OCI-LY7 (cell line): ENCODE measurements around the gene MTHFSD. TPM values are rescaled to one million over a fixed set of nuclear protein-coding genes. Genes with fewer than 3 reads are reported as not detected.

Experiments used
- BruUV-seq: library from RNA; stranded (reverse); fragments of 400-500 nt; replicated peaks from 2 replicates; lab custom pipeline; 2021; lab: Mats Ljungman, UMichigan
- CTCF ChIA-PET: fragments of 300-600 bp; sonication (Branson Sonifier 250); formaldehyde crosslinking; loops from one replicate; lab custom pipeline; 2022; ENCODE audit warnings: antibody characterized with exemption; ENCODE audit not compliant: unreplicated experiment; lab: Charles Lee
- POLR2A ChIA-PET: fragments of 300-600 bp; sonication (Branson Sonifier 250); formaldehyde crosslinking; loops from one replicate; lab custom pipeline; 2022; ENCODE audit warnings: antibody characterized with exemption; lab: Charles Lee
- DNase-seq: peaks from one replicate; pipeline ENCODE4 v3.0.0-alpha.2; 2015; ENCODE audit warnings: low spot score
- H2AFZ ChIP-seq: fragments of 200-600 bp; sonication (generic), shearing (Covaris generic); 2 replicates; pipeline ENCODE4 v1.6.1; 2014; ENCODE audit warnings: mild to moderate bottlenecking, antibody characterized with exemption, low read length, moderate library complexity
- H3K27ac ChIP-seq: fragments of 200-600 bp; sonication (generic); 2 replicates; pipeline ENCODE4 v1.5.1; 2014; ENCODE audit warnings: mixed run types, low read depth, mild to moderate bottlenecking, moderate library complexity, low read length, inconsistent platforms; ENCODE audit not compliant: poor library complexity, severe bottlenecking
- H3K36me3 ChIP-seq: fragments of 200-600 bp; sonication (generic); 2 replicates; pipeline ENCODE4 v1.6.1; 2014; ENCODE audit warnings: mild to moderate bottlenecking, antibody characterized with exemption, low read length, moderate library complexity, mixed read lengths; ENCODE audit not compliant: insufficient read depth
- H3K4me1 ChIP-seq: fragments of 200-600 bp; sonication (generic); 2 replicates; pipeline ENCODE4 v1.5.1; 2014; ENCODE audit warnings: mild to moderate bottlenecking, low read length; ENCODE audit not compliant: insufficient read depth, poor library complexity, severe bottlenecking
- H3K4me2 ChIP-seq: fragments of 200-600 bp; sonication (generic); 2 replicates; pipeline ENCODE4 v1.6.1; 2014; ENCODE audit warnings: mild to moderate bottlenecking, low read length
- H3K4me3 ChIP-seq: fragments of 200-600 bp; sonication (generic); 2 replicates; pipeline ENCODE4 v1.5.1; 2014; ENCODE audit warnings: mild to moderate bottlenecking, low read depth, low read length; ENCODE audit not compliant: poor library complexity, severe bottlenecking
- H3K79me2 ChIP-seq: fragments of 200-600 bp; sonication (generic); 2 replicates; pipeline ENCODE4 v1.6.1; 2016; ENCODE audit warnings: low read depth, mild to moderate bottlenecking, low read length, moderate library complexity, mixed read lengths; ENCODE audit not compliant: insufficient read depth
- H3K9me2 ChIP-seq: fragments of 200-600 bp; sonication (generic); 2 replicates; pipeline ENCODE4 v1.6.1; 2016; ENCODE audit warnings: mild to moderate bottlenecking, low read length, mixed read lengths; ENCODE audit not compliant: insufficient read depth
- H3K9me3 ChIP-seq: fragments of 200-600 bp; sonication (generic); 2 replicates; pipeline ENCODE4 v1.6.1; 2014; ENCODE audit warnings: mild to moderate bottlenecking, mixed run types, low read length, mixed read lengths
- H4K20me1 ChIP-seq: fragments of 200-600 bp; sonication (generic); 2 replicates; pipeline ENCODE4 v1.6.1; 2014; ENCODE audit warnings: mild to moderate bottlenecking, antibody characterized with exemption, low read length, moderate library complexity, mixed read lengths; ENCODE audit not compliant: insufficient read depth
- EZH2phosphoT487 ChIP-seq: fragments of 200-600 bp; sonication (generic); IDR thresholded peaks from 2 replicates; pipeline ENCODE4 v1.6.1; 2018; ENCODE audit warnings: low read depth, borderline replicate concordance, mild to moderate bottlenecking, mixed run types, antibody characterized with exemption, low read length, moderate library complexity, mixed read lengths
- intact Hi-C: fragments of 100-400 bp; cut with micrococcal nuclease; formaldehyde crosslinking; loops from one replicate; pipeline ENCODE4 v1.10.0; 2022; ENCODE audit not compliant: unreplicated experiment
- total RNA-seq, 2 experiments: library from RNA; depleted of rRNA in 1 of 2; stranded (reverse); fragments of >200 nt in 1 of 2; shearing (Covaris generic) in 1 of 2; gene quantifications; 2 replicates each; pipeline ENCODE4 v1.2.3, GENCODE V29; 2014 to 2022
- TF ChIP-seq, protein P1 (sequence below): fragments of 200-600 bp; sonication (generic); conservative IDR thresholded peaks from 2 replicates; pipeline ENCODE4 v1.5.1; 2014; ENCODE audit warnings: mild to moderate bottlenecking, antibody characterized with exemption, low read length, moderate library complexity, mixed read lengths

MTHFSD gene
- total RNA-seq, 2 experiments from 2014 or later: 12.2 to 26.0 TPM

DNA sequence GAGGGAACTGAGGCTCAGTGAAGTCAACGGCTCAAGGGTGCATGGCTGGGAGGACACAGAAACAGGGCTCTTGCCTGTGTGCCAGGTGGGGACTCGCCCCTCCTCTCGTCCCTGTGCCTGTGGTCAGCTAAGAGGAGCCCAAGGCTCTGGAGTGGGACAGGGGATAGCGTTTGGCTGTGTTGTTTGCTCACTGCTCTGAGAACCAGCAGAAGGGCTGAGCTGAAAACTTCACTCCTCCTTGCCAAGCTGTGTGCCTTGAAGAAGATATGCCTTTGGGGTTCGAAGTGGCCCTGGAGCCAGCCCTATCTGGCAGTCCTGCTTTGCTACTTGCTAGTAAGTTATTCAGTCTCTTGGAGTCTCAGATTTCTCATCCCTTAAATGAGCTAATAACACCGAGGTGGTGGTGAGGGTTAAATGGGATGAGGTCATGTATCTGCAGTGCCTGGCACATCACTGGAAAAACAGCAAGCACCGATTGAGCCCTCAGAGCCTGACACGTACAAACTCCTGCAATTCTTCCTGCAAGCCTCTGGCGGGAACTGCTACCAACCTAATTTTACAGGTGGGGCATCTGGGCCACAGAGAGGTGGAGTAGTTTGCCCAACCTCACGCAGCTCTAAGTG is 41.1 kb upstream of the MTHFSD start:
- Histone ChIP-seq H2AFZ (no peak overlapping the region), H3K9me3 (no peaks in the 10 kb centered on the region), H4K20me1 (no peaks in the 10 kb centered on the region), H3K36me3 (no peaks in the 10 kb centered on the region), H3K27ac (no peak overlapping the region), H3K4me1 (no peaks in the 10 kb centered on the region), H3K9me2 (no peaks in the 10 kb centered on the region), H3K79me2 (no peaks in the 10 kb centered on the region), H3K4me3 (no peak overlapping the region), H3K4me2 (no peak overlapping the region)
- intact Hi-C loops: no loop called here
- POLR2A ChIA-PET: no interaction called here
- TF ChIP-seq, protein P1, sequence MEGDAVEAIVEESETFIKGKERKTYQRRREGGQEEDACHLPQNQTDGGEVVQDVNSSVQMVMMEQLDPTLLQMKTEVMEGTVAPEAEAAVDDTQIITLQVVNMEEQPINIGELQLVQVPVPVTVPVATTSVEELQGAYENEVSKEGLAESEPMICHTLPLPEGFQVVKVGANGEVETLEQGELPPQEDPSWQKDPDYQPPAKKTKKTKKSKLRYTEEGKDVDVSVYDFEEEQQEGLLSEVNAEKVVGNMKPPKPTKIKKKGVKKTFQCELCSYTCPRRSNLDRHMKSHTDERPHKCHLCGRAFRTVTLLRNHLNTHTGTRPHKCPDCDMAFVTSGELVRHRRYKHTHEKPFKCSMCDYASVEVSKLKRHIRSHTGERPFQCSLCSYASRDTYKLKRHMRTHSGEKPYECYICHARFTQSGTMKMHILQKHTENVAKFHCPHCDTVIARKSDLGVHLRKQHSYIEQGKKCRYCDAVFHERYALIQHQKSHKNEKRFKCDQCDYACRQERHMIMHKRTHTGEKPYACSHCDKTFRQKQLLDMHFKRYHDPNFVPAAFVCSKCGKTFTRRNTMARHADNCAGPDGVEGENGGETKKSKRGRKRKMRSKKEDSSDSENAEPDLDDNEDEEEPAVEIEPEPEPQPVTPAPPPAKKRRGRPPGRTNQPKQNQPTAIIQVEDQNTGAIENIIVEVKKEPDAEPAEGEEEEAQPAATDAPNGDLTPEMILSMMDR: no peak
- TF ChIP-seq EZH2phosphoT487: no peak
- BruUV-seq: no TSS peak
- DNase-seq: no peak
- CTCF ChIA-PET: no interaction called here

DNA sequence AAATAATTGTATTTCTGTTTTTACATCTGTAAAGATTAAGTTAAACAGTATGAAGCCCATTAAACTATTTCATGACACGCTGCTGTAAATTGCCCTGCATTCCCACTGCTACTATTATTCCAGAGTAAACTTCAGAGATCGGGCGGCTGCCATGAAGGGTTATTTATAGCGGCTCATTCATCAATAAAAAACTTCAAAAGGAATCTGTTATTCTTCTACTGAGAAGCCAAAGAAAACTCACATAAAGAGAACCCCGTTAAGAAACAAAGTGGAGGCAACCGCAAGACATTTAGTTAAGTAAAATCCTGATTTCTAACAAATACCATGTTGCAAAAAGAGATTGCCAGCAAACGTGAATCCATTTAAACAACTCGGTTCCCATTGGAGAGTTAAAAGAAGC is 39.7 kb upstream of the MTHFSD start:
- DNase-seq: no peak
- Histone ChIP-seq H3K9me3 (no peaks in the 10 kb centered on the region), H3K9me2 (no peaks in the 10 kb centered on the region), H3K79me2 (no peaks in the 10 kb centered on the region), H3K4me2 (no peak overlapping the region), H2AFZ (no peak overlapping the region), H3K4me3 (no peak overlapping the region), H4K20me1 (no peaks in the 10 kb centered on the region), H3K4me1 (no peaks in the 10 kb centered on the region), H3K27ac (no peak overlapping the region), H3K36me3 (no peaks in the 10 kb centered on the region)
- BruUV-seq: no TSS peak
- ChIA-PET POLR2A (no interaction called here), CTCF (no interaction called here)
- intact Hi-C loops: no loop called here
- TF ChIP-seq, protein P1: no peak
- no peak for TF ChIP-seq EZH2phosphoT487

DNA sequence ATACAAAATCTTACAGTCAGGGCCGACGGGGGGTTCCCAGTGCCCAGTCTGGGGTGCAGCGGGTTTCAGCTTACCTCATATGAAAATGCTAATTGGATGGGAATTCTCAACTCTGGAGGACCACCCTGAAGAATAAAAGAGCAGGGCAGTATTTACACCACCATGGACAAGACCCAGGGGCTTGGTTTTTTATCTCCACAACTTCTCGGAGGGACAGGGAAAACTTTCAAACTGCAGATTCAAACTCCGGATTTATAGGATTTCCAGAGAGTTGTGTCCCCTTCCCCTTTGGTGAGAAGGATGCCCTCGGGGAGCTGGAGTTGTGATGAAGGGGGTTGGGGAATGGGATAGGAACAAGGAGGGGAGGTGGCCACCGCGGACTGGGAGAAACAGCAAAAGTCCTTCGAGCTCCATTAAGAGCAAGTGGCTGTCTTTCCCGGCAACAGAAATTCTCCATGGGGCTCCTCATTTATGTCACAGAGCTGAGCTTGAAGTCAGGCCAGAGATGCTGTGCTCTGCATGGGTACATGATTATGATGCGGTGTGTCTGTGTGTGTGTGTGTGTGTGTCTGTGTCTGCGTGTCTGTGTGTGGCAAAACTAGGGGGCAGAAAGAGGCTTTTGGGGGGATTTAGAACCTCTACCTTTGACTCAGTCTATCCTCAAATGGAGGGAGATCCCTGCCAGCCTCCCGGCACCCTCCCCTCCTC is 39.0 kb upstream of the MTHFSD start:
- BruUV-seq: no TSS peak
- Histone ChIP-seq H2AFZ (no peak overlapping the region), H3K9me2 (no peaks in the 10 kb centered on the region), H3K4me2 (no peak overlapping the region), H3K79me2 (no peaks in the 10 kb centered on the region), H3K36me3 (no peaks in the 10 kb centered on the region), H3K9me3 (no peaks in the 10 kb centered on the region), H4K20me1 (no peaks in the 10 kb centered on the region), H3K27ac (no peak overlapping the region), H3K4me3 (no peak overlapping the region), H3K4me1 (no peaks in the 10 kb centered on the region)
- TF ChIP-seq, protein P1: no peak
- TF ChIP-seq EZH2phosphoT487: no peak
- ChIA-PET POLR2A (no interaction called here), CTCF (no interaction called here)
- no peak for DNase-seq
- intact Hi-C loops: no loop called here
